Gastrocnemius medialis (tissue), 4 donors: ENCODE data around the gene NRDC.

Experiments
- POLR2A ChIP-seq, 2 donors: fragments of 450-650 bp; IDR thresholded peaks; one replicate each; pipeline ENCODE4 v1.6.1; 2017; ENCODE audit warnings: antibody characterized with exemption in 2 of 2, mild to moderate bottlenecking in 2 of 2, moderate library complexity in 2 of 2
- TF ChIP-seq, protein P1 (sequence below), 5 experiments: fragments of 450-650 bp in 3 of 5; fragments of 200-600 bp in 2 of 5; sonication (generic) in 2 of 5; IDR thresholded peaks in 4 of 5; conservative IDR thresholded peaks in 1 of 5; 1 replicate in 4 of 5; 2 replicates in 1 of 5; pipeline ENCODE4 v1.5.1; 2016 to 2019; ENCODE audit warnings: antibody characterized with exemption in 5 of 5, mild to moderate bottlenecking in 3 of 5, moderate library complexity in 3 of 5

DNA sequence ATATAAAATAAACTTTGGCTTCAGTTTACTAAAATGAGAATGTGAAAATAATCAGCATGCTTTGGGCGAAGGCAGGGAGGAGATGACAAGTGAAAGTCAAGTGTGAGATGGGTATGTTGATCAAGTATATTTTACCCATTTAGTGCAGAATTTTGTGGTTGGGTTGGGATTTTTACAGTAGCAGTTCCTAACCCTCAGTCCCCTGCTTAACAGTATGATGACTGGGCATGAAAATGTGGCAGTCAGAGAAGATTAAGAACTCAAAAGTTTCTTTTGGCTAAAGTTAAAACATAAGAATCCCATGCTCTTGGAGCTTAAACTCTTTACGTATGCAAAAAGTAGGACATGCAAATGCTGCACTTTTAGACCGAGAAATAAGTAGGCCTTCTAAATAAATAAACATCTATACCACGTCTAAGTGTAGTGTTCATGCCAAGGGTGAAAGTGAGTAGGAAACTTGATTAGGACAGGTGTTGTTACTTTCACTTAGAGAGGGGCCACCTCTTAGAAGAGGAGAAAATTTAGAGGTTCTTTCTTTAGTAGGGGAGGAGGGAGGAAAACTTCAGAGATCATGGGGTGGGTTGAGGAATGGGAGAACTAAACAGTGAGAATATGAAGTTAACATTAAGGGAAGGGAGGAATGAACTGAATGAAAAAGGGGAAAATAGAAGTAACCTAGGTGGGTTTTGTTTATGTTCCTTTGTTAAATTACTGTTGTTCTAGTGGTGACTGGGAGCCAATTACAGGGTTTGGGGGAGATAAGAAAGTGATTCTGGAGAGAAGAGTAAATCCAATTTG lies 133.8 kb downstream of the NRDC start:
- TF ChIP-seq, protein P1, sequence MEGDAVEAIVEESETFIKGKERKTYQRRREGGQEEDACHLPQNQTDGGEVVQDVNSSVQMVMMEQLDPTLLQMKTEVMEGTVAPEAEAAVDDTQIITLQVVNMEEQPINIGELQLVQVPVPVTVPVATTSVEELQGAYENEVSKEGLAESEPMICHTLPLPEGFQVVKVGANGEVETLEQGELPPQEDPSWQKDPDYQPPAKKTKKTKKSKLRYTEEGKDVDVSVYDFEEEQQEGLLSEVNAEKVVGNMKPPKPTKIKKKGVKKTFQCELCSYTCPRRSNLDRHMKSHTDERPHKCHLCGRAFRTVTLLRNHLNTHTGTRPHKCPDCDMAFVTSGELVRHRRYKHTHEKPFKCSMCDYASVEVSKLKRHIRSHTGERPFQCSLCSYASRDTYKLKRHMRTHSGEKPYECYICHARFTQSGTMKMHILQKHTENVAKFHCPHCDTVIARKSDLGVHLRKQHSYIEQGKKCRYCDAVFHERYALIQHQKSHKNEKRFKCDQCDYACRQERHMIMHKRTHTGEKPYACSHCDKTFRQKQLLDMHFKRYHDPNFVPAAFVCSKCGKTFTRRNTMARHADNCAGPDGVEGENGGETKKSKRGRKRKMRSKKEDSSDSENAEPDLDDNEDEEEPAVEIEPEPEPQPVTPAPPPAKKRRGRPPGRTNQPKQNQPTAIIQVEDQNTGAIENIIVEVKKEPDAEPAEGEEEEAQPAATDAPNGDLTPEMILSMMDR (IDR thresholded peaks at IDR 0.05 in 4 of 5, conservative IDR thresholded peaks at IDR 0.05 in 1 of 5), result no peak
- no peak for TF ChIP-seq POLR2A (IDR thresholded peaks at IDR 0.05)
